ENCODE results near the gene RHEB. TPM values are rescaled to one million over a fixed set of nuclear protein-coding genes. Genes with fewer than 3 reads are reported as not detected.

Gene RHEB
- total RNA-seq, 1 experiment from 2014 or later, result 87.0 TPM

GRCh38 chr7:151451626-151452571 lies 67.8 kb downstream of the RHEB start:
- Histone ChIP-seq H3K79me2 (ENCODE audit: low read length) (no peaks in the 10 kb centered on the region), H3K4me1 (ENCODE audit: insufficient read depth, low read length) (no peaks in the 10 kb centered on the region), H3K4me3 (ENCODE audit: low read length) (no peak overlapping the region), H3K9me2 (replicated peaks; ENCODE audit: low read length) (no peaks in the 10 kb centered on the region), H4K20me1 (ENCODE audit: low read length) (no peaks in the 10 kb centered on the region), H3K27me3 (ENCODE audit: low read length) (no peaks in the 10 kb centered on the region), H3K36me3 (ENCODE audit: low read depth, low read length) (no peaks in the 10 kb centered on the region), H2AFZ (ENCODE audit: low read length) (no peak overlapping the region), H3K9me3 (ENCODE audit: low read length) (no peaks in the 10 kb centered on the region), H3K9ac (ENCODE audit: low read length) (no peak overlapping the region), H3K4me2 (ENCODE audit: low read length) (no peak overlapping the region), H3F3A (ENCODE audit: low read length, unreplicated experiment) (no peaks in the 10 kb centered on the region), H3K27ac (ENCODE audit: low read length) (no peak overlapping the region)
- intact Hi-C loops (cut with micrococcal nuclease), result no loop called here
- DNase-seq, result no peak
- BruUV-seq (replicated peaks), result no TSS peak
- CTCF ChIA-PET, result no interaction called here
- POLR2A ChIA-PET (ENCODE audit: unreplicated experiment), result no interaction called here
- ATAC-seq, result no peak
- TF ChIP-seq CTCF (conservative IDR thresholded peaks at IDR 0.05; ENCODE audit: low read depth, low read length), result no peak
- no peak for TF ChIP-seq EZH2phosphoT487 (IDR thresholded peaks at IDR 0.05; ENCODE audit: borderline replicate concordance, low read length)
- no peak for TF ChIP-seq EZH2 (IDR thresholded peaks at IDR 0.05; ENCODE audit: low read length, unreplicated experiment)

GRCh38 chr7:151451156-151451555 lies 68.5 kb downstream of the RHEB start:
- H2AFZ ChIP-seq (ENCODE audit: low read length), result no peak overlapping the region
- H3F3A ChIP-seq (ENCODE audit: low read length, unreplicated experiment), result no peaks in the 10 kb centered on the region
- no TSS peak for BruUV-seq (replicated peaks)
- no peaks in the 10 kb centered on the region for H3K9me3 ChIP-seq (ENCODE audit: low read length)
- DNase-seq, result no peak
- H3K9ac ChIP-seq (ENCODE audit: low read length), result no peak overlapping the region
- H3K9me2 ChIP-seq (replicated peaks; ENCODE audit: low read length), result no peaks in the 10 kb centered on the region
- no peaks in the 10 kb centered on the region for H3K27me3 ChIP-seq (ENCODE audit: low read length)
- CTCF ChIA-PET, result interaction anchor here (0.6 kb wide), 1 partner anchor 75 kb away, joined by 5 read pairs; no protein-coding TSS in a partner anchor
- TF ChIP-seq EZH2 (IDR thresholded peaks at IDR 0.05; ENCODE audit: low read length, unreplicated experiment), result no peak
- TF ChIP-seq EZH2phosphoT487 (IDR thresholded peaks at IDR 0.05; ENCODE audit: borderline replicate concordance, low read length), result no peak
- no peak for TF ChIP-seq CTCF (conservative IDR thresholded peaks at IDR 0.05; ENCODE audit: low read depth, low read length)
- H3K4me1 ChIP-seq (ENCODE audit: insufficient read depth, low read length), result no peaks in the 10 kb centered on the region
- ATAC-seq, result no peak
- H3K79me2 ChIP-seq (ENCODE audit: low read length), result no peaks in the 10 kb centered on the region
- H4K20me1 ChIP-seq (ENCODE audit: low read length), result no peaks in the 10 kb centered on the region
- no peak overlapping the region for H3K4me2 ChIP-seq (ENCODE audit: low read length)
- intact Hi-C loops (cut with micrococcal nuclease), result no loop called here
- H3K36me3 ChIP-seq (ENCODE audit: low read depth, low read length), result no peaks in the 10 kb centered on the region
- H3K27ac ChIP-seq (ENCODE audit: low read length), result no peak overlapping the region
- H3K4me3 ChIP-seq (ENCODE audit: low read length), result no peak overlapping the region
- POLR2A ChIA-PET (ENCODE audit: unreplicated experiment), result no interaction called here

GRCh38 chr7:151449990-151450389 lies 69.7 kb downstream of the RHEB start:
- no peaks in the 10 kb centered on the region for H3F3A ChIP-seq (ENCODE audit: low read length, unreplicated experiment)
- H4K20me1 ChIP-seq (ENCODE audit: low read length), result no peaks in the 10 kb centered on the region
- H3K9ac ChIP-seq (ENCODE audit: low read length), result no peak overlapping the region
- no peak overlapping the region for H3K4me3 ChIP-seq (ENCODE audit: low read length)
- ChIA-PET CTCF (no interaction called here), POLR2A (ENCODE audit: unreplicated experiment) (interaction anchor here (0.7 kb wide), 1 partner anchor 9 kb away, joined by 3 read pairs; no protein-coding TSS in a partner anchor)
- ATAC-seq (no peak), DNase-seq (no peak)
- H3K4me2 ChIP-seq (ENCODE audit: low read length), result no peak overlapping the region
- no peaks in the 10 kb centered on the region for H3K9me3 ChIP-seq (ENCODE audit: low read length)
- no peaks in the 10 kb centered on the region for H3K79me2 ChIP-seq (ENCODE audit: low read length)
- no peak for TF ChIP-seq EZH2phosphoT487 (IDR thresholded peaks at IDR 0.05; ENCODE audit: borderline replicate concordance, low read length)
- H3K27me3 ChIP-seq (ENCODE audit: low read length), result no peaks in the 10 kb centered on the region
- no peak overlapping the region for H2AFZ ChIP-seq (ENCODE audit: low read length)
- no peaks in the 10 kb centered on the region for H3K9me2 ChIP-seq (replicated peaks; ENCODE audit: low read length)
- no peaks in the 10 kb centered on the region for H3K36me3 ChIP-seq (ENCODE audit: low read depth, low read length)
- no TSS peak for BruUV-seq (replicated peaks)
- H3K27ac ChIP-seq (ENCODE audit: low read length), result no peak overlapping the region
- intact Hi-C loops (cut with micrococcal nuclease), result no loop called here
- no peaks in the 10 kb centered on the region for H3K4me1 ChIP-seq (ENCODE audit: insufficient read depth, low read length)

Data from PC-3 (cell line).